ENCODE data around the gene CRYBG3.

The CRYBG3 gene

DNA sequence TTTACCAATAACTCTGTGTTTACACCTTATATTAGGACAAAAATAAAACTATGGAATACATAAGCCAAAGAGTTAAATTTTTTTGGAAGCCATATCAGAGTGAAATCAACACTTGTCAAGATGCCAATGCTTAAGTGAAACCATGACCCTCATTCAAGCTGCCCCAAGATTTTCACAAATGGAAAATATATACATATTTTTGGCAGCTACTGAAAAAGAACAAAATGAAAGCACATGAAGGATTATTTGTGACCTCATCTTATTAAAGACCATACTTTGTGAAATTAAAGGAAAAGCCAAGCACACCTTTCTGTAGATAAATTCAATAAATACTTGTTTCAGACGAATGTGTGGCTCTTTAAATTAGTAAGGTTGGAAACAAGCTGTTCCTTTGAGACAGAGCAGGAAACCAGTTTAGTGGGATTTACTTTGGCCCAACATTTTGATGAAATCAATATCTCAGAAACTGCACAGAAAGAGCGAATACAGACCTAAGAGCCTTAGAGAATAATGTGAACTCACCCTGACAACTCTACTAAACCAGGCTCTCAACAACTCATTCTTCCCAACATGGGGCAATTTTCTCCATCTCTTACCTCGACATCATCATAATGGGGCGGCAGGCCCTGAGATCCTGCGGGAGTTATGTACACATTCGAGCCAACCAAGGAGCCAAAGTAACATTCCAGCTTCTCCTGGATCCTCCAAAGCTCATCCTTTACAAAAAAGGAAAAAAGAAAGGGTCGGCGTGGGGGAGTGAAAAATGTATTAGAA lies 139.4 kb downstream of the CRYBG3 start:
- TF ChIP-seq NFIC (IDR thresholded peaks at IDR 0.05) (no peak), EP300 (IDR thresholded peaks at IDR 0.05; ENCODE audit: borderline replicate concordance) (no peak), EGR1 (IDR thresholded peaks at IDR 0.05) (no peak), ZBTB7A (IDR thresholded peaks at IDR 0.05; ENCODE audit: low read depth) (no peak), CEBPB (IDR thresholded peaks at IDR 0.05) (no peak)
- TF ChIP-seq, protein P1, sequence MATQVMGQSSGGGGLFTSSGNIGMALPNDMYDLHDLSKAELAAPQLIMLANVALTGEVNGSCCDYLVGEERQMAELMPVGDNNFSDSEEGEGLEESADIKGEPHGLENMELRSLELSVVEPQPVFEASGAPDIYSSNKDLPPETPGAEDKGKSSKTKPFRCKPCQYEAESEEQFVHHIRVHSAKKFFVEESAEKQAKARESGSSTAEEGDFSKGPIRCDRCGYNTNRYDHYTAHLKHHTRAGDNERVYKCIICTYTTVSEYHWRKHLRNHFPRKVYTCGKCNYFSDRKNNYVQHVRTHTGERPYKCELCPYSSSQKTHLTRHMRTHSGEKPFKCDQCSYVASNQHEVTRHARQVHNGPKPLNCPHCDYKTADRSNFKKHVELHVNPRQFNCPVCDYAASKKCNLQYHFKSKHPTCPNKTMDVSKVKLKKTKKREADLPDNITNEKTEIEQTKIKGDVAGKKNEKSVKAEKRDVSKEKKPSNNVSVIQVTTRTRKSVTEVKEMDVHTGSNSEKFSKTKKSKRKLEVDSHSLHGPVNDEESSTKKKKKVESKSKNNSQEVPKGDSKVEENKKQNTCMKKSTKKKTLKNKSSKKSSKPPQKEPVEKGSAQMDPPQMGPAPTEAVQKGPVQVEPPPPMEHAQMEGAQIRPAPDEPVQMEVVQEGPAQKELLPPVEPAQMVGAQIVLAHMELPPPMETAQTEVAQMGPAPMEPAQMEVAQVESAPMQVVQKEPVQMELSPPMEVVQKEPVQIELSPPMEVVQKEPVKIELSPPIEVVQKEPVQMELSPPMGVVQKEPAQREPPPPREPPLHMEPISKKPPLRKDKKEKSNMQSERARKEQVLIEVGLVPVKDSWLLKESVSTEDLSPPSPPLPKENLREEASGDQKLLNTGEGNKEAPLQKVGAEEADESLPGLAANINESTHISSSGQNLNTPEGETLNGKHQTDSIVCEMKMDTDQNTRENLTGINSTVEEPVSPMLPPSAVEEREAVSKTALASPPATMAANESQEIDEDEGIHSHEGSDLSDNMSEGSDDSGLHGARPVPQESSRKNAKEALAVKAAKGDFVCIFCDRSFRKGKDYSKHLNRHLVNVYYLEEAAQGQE (IDR thresholded peaks at IDR 0.05; ENCODE audit: low read depth): no peak

GRCh38 chr3:97967966-97968365 lies 146.2 kb downstream of the CRYBG3 start:
- TF ChIP-seq TEAD4 (IDR thresholded peaks at IDR 0.05) (no peak), EP300 (IDR thresholded peaks at IDR 0.05; ENCODE audit: borderline replicate concordance) (no peak), CREB1 (IDR thresholded peaks at IDR 0.05; ENCODE audit: low read depth) (no peak), TAF1 (IDR thresholded peaks at IDR 0.05; ENCODE audit: low read depth) (no peak), ZBTB7A (IDR thresholded peaks at IDR 0.05; ENCODE audit: low read depth) (no peak), USF1 (IDR thresholded peaks at IDR 0.05) (no peak), TCF12 (IDR thresholded peaks at IDR 0.05; ENCODE audit: low read depth) (no peak), RAD21 (IDR thresholded peaks at IDR 0.05; ENCODE audit: low read depth) (no peak), NFIC (IDR thresholded peaks at IDR 0.05) (no peak), FOXM1 (IDR thresholded peaks at IDR 0.05; ENCODE audit: borderline replicate concordance, low read depth) (no peak), YY1 (IDR thresholded peaks at IDR 0.05; ENCODE audit: low read depth) (no peak), CEBPB (IDR thresholded peaks at IDR 0.05) (no peak), EGR1 (IDR thresholded peaks at IDR 0.05) (no peak)
- TF ChIP-seq, protein P2, sequence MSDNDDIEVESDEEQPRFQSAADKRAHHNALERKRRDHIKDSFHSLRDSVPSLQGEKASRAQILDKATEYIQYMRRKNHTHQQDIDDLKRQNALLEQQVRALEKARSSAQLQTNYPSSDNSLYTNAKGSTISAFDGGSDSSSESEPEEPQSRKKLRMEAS (IDR thresholded peaks at IDR 0.05): no peak
- TF ChIP-seq, protein P1 (IDR thresholded peaks at IDR 0.05; ENCODE audit: low read depth): no peak

DNA sequence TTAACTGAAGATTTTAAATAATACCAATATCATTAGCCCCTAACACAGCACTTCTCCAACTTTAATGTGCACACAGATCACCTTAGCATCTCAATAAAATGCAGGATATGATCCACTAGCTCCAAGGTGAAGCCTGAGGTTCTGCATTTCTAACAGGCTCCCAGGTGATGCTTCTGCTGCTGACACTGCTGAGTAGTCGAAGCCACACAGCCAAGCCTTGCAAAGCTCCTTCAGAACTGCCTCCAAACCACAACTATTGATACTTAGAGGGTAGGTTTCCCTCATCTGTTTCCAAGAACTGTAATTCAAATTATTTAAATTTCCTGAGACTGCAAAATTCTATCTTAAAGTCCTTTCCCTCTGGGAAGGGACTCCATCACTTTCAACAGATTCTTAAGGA lies 146.6 kb downstream of the CRYBG3 start:
- no peak for TF ChIP-seq TEAD4 (IDR thresholded peaks at IDR 0.05)
- TF ChIP-seq ZBTB7A (IDR thresholded peaks at IDR 0.05; ENCODE audit: low read depth): no peak
- no peak for TF ChIP-seq NFIC (IDR thresholded peaks at IDR 0.05)
- no peak for TF ChIP-seq TCF12 (IDR thresholded peaks at IDR 0.05; ENCODE audit: low read depth)
- no peak for TF ChIP-seq TAF1 (IDR thresholded peaks at IDR 0.05; ENCODE audit: low read depth)
- no peak for TF ChIP-seq EGR1 (IDR thresholded peaks at IDR 0.05)
- TF ChIP-seq YY1 (IDR thresholded peaks at IDR 0.05; ENCODE audit: low read depth): no peak
- no peak for TF ChIP-seq USF1 (IDR thresholded peaks at IDR 0.05)
- TF ChIP-seq, protein P1 (IDR thresholded peaks at IDR 0.05; ENCODE audit: low read depth): no peak
- TF ChIP-seq FOXM1 (IDR thresholded peaks at IDR 0.05; ENCODE audit: borderline replicate concordance, low read depth): no peak
- no peak for TF ChIP-seq CEBPB (IDR thresholded peaks at IDR 0.05)
- no peak for TF ChIP-seq RAD21 (IDR thresholded peaks at IDR 0.05; ENCODE audit: low read depth)
- no peak for TF ChIP-seq EP300 (IDR thresholded peaks at IDR 0.05; ENCODE audit: borderline replicate concordance)
- TF ChIP-seq CREB1 (IDR thresholded peaks at IDR 0.05; ENCODE audit: low read depth): no peak

DNA sequence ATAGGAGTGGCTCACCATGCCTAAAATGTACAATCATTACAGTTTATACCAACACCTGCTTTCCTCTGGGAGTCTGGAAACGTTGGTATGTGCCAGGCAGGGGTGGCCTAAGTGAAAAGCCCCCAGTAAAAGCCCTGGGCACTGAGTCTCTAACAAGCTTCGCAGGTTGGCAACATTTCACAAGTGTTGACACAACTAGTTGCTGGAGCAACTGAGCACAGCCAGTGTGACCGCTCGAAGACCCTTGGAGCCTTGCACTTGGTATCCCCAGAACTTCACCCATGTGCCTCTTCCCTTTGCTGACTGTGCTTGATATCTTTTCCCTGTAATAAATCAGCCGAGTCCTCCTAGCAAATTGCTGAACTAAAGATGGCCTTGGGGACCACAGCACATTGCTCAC lies 147.7 kb downstream of the CRYBG3 start:
- no peak for TF ChIP-seq RAD21 (IDR thresholded peaks at IDR 0.05; ENCODE audit: low read depth)
- no peak for TF ChIP-seq EP300 (IDR thresholded peaks at IDR 0.05; ENCODE audit: borderline replicate concordance)
- TF ChIP-seq NFIC (IDR thresholded peaks at IDR 0.05): no peak
- TF ChIP-seq CREB1 (IDR thresholded peaks at IDR 0.05; ENCODE audit: low read depth): no peak
- no peak for TF ChIP-seq ZBTB7A (IDR thresholded peaks at IDR 0.05; ENCODE audit: low read depth)
- TF ChIP-seq YY1 (IDR thresholded peaks at IDR 0.05; ENCODE audit: low read depth): no peak
- no peak for TF ChIP-seq TAF1 (IDR thresholded peaks at IDR 0.05; ENCODE audit: low read depth)
- TF ChIP-seq USF1 (IDR thresholded peaks at IDR 0.05): no peak
- TF ChIP-seq, protein P1 (IDR thresholded peaks at IDR 0.05; ENCODE audit: low read depth): no peak
- no peak for TF ChIP-seq CEBPB (IDR thresholded peaks at IDR 0.05)
- TF ChIP-seq TCF12 (IDR thresholded peaks at IDR 0.05; ENCODE audit: low read depth): no peak
- TF ChIP-seq, protein P2 (IDR thresholded peaks at IDR 0.05): no peak
- TF ChIP-seq EGR1 (IDR thresholded peaks at IDR 0.05): no peak
